Measurements from ENCODE around the gene SLC8A2. TPM values are rescaled to one million over a fixed set of nuclear protein-coding genes. Genes with fewer than 3 reads are reported as not detected.

Gene SLC8A2
- total RNA-seq, 2 donors from 2014 or later: 2.5 to 3.6 TPM

DNA sequence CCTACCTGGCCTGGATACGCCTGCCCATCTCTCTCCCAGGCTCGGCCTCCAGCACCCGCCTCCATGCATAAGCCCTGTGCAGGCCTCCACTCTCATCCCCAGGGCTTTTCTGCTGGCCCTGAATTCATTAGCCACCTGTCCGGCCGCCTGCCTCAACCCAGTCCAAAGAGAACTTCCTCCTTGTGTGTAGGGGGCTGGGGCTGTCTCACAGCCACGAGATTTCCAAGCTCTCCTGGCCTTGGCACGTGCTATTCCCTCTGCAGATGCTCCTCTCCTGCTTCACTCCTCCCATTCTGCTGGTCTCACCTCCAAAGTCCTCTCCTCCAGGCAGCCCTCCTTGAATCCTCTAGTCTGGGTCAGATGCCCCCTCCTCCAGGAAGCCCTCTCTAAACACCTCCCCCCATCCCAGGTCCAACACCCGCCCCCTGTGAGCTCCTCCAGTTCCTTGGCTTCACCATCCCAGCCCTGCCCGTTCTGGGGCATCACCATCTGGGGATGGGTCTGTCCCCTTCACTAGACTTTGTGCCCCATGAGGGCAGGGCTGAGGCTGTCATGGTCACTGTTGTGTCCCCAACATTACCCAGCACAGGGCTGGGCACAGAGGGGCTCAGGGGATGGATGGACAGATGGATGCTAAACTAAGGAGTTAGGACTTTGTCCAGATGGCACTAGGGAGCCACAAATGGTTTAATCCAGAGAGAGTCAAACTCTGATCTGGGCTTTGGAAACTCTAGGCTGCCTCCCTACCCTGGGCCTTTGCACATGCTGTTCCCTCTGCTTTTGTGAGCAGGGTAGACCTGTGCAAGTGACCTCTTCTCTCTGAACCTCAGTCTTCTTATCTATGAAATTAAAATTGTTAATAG lies 67.1 kb downstream of the SLC8A2 start:
- no peaks in the 10 kb centered on the region for H3K27me3 Mint-ChIP-seq (ENCODE audit: insufficient read depth)
- peaks cover 2% of the 10 kb centered on the region for H3K4me1 Mint-ChIP-seq
- no peaks in the 10 kb centered on the region for H3K27me3 ChIP-seq (ENCODE audit: control insufficient read depth, insufficient read depth, low read length, poor library complexity, severe bottlenecking)
- TF ChIP-seq, protein P1, sequence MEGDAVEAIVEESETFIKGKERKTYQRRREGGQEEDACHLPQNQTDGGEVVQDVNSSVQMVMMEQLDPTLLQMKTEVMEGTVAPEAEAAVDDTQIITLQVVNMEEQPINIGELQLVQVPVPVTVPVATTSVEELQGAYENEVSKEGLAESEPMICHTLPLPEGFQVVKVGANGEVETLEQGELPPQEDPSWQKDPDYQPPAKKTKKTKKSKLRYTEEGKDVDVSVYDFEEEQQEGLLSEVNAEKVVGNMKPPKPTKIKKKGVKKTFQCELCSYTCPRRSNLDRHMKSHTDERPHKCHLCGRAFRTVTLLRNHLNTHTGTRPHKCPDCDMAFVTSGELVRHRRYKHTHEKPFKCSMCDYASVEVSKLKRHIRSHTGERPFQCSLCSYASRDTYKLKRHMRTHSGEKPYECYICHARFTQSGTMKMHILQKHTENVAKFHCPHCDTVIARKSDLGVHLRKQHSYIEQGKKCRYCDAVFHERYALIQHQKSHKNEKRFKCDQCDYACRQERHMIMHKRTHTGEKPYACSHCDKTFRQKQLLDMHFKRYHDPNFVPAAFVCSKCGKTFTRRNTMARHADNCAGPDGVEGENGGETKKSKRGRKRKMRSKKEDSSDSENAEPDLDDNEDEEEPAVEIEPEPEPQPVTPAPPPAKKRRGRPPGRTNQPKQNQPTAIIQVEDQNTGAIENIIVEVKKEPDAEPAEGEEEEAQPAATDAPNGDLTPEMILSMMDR (conservative IDR thresholded peaks at IDR 0.05): no peak
- DNase-seq: no peak
- WGBS, 2 experiments (ENCODE audit: insufficient coverage in 1 of 2, insufficient read length in 1 of 2): 89 to 90% methylated on average over 5 to 9 of the region's 9 CpGs
- H3K4me3 ChIP-seq (ENCODE audit: low read length): no peak overlapping the region
- no peak overlapping the region for H3K9ac ChIP-seq (ENCODE audit: extremely low read depth, low read length, poor library complexity, severe bottlenecking)
- H3K27ac ChIP-seq (ENCODE audit: low read depth, low read length): no peak overlapping the region
- no peaks in the 10 kb centered on the region for H3K9me3 ChIP-seq (ENCODE audit: control insufficient read depth, low read length)
- peaks cover 32% of the 10 kb centered on the region for H3K36me3 ChIP-seq (ENCODE audit: control insufficient read depth, insufficient read depth, low read length)
- H3K36me3 Mint-ChIP-seq (ENCODE audit: low read depth): peaks cover 37% of the 10 kb centered on the region
- H3K27ac Mint-ChIP-seq: no peak overlapping the region
- H3K4me1 ChIP-seq (ENCODE audit: control insufficient read depth, insufficient read depth, low read length): no peaks in the 10 kb centered on the region
- no peak overlapping the region for H3K4me3 Mint-ChIP-seq
- no peaks in the 10 kb centered on the region for H3K9me3 Mint-ChIP-seq

DNA sequence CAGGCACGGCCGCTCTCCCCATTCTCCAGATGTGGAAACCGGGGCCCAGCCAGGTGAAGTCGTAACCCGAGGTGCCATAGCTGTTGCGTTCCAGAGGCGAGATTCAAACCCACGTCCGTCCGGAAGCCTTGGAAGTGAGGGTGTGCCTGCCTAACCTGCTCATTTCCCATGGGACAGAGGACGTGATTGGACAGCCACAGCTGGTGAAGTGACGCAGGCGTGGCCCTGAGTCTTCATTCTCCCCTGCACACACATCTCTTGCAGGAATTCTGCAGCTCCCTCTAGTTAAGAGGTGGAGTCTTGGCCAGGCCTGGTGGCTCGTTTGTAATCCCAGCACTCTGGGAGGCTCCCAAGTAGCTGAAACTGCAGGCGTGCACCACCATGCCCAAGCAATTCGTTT lies 69.2 kb downstream of the SLC8A2 start:
- H3K36me3 Mint-ChIP-seq (ENCODE audit: low read depth): peaks cover 21% of the 10 kb centered on the region
- no peaks in the 10 kb centered on the region for H3K27me3 Mint-ChIP-seq (ENCODE audit: insufficient read depth)
- TF ChIP-seq, protein P1 (conservative IDR thresholded peaks at IDR 0.05): no peak

DNA sequence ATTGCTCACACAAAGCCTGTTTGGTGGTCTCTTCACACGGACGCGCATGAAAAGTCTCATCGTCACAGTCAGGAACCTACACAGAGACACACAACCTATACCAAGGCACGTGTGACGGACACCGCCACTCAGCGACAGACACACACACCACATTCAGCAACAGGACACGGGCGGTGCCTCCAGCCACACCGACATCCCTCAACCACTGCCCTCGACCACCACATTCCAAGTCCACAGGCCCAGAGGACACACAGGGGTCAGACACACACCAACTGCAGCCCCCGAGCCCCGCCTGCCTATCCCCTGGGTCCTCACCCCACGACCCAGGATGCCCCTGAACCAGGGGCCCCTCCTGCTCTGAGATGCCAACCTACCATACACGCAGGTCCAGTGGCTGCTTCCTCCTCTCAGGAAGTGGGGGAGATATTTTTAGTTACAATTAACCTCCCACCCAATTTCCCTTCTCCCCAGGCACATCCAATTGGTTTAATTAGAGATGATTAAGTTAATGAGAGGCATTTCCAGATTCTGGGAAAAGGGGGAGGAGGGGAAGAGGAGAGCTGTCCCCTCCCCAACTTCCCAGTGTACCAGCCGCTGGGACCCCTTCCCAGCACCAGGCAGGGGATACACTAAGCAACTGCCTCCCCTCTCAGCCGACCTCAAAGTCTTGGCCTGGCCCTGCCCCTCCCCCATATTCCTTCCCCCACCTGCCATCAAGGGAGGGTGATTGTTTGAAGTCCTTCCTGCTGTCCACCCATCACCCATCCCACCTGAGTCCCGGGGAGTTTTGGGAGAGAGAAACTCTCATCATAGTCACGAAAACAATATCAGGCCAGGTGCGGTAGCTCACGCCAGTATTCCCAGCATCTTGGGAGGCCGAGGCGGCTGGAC lies 72.7 kb downstream of the SLC8A2 start:
- H3K4me3 Mint-ChIP-seq: peak overlapping the region; percentile 45
- peaks cover 4% of the 10 kb centered on the region for H3K36me3 Mint-ChIP-seq (ENCODE audit: low read depth)
- TF ChIP-seq, protein P1 (conservative IDR thresholded peaks at IDR 0.05): no peak
- WGBS, 2 experiments (ENCODE audit: insufficient coverage in 1 of 2, insufficient read length in 1 of 2): 51 to 74% methylated on average over 7 to 24 of the region's 24 CpGs
- H3K4me1 Mint-ChIP-seq: peaks cover 46% of the 10 kb centered on the region
- H3K27me3 Mint-ChIP-seq (ENCODE audit: insufficient read depth): no peaks in the 10 kb centered on the region
- Histone ChIP-seq H3K9ac (ENCODE audit: extremely low read depth, low read length, poor library complexity, severe bottlenecking) (no peak overlapping the region), H3K27ac (ENCODE audit: low read depth, low read length) (peak overlapping the region; percentile 1), H3K36me3 (ENCODE audit: control insufficient read depth, insufficient read depth, low read length) (no peaks in the 10 kb centered on the region), H3K4me3 (ENCODE audit: low read length) (no peak overlapping the region), H3K4me1 (ENCODE audit: control insufficient read depth, insufficient read depth, low read length) (no peaks in the 10 kb centered on the region), H3K27me3 (ENCODE audit: control insufficient read depth, insufficient read depth, low read length, poor library complexity, severe bottlenecking) (no peaks in the 10 kb centered on the region), H3K9me3 (ENCODE audit: control insufficient read depth, low read length) (no peaks in the 10 kb centered on the region)
- peak overlapping the region; percentile 94 for H3K27ac Mint-ChIP-seq
- peak; percentile 89 for DNase-seq
- H3K9me3 Mint-ChIP-seq: peaks cover 7% of the 10 kb centered on the region

More for the DNA sequence above, 69.2 kb downstream of the SLC8A2 start:
- H3K9me3 ChIP-seq (ENCODE audit: control insufficient read depth, low read length): no peaks in the 10 kb centered on the region
- no peaks in the 10 kb centered on the region for H3K4me1 ChIP-seq (ENCODE audit: control insufficient read depth, insufficient read depth, low read length)
- DNase-seq: peak; percentile 54
- H3K9ac ChIP-seq (ENCODE audit: extremely low read depth, low read length, poor library complexity, severe bottlenecking): no peak overlapping the region
- no peaks in the 10 kb centered on the region for H3K27me3 ChIP-seq (ENCODE audit: control insufficient read depth, insufficient read depth, low read length, poor library complexity, severe bottlenecking)
- Mint-ChIP-seq H3K4me3 (no peak overlapping the region), H3K27ac (no peak overlapping the region), H3K4me1 (peaks cover 21% of the 10 kb centered on the region), H3K9me3 (no peaks in the 10 kb centered on the region)
- peaks cover 23% of the 10 kb centered on the region for H3K36me3 ChIP-seq (ENCODE audit: control insufficient read depth, insufficient read depth, low read length)
- H3K27ac ChIP-seq (ENCODE audit: low read depth, low read length): no peak overlapping the region
- WGBS, 2 experiments (ENCODE audit: insufficient coverage in 1 of 2, insufficient read length in 1 of 2): 94 to 98% methylated on average over 12 to 16 of the region's 16 CpGs
- no peak overlapping the region for H3K4me3 ChIP-seq (ENCODE audit: low read length)

All from endodermal cell (in vitro differentiated cells).